HG02571 (cell line): ENCODE results near the gene DGKD.

ENCODE experiments used
- ATAC-seq: cut with Tn5 transposase; IDR thresholded peaks from one replicate; pipeline ENCODE4 v1.9.1; 2021; ENCODE audit warnings: mild to moderate bottlenecking, moderate library complexity; ENCODE audit not compliant: unreplicated experiment

DGKD gene

GRCh38 chr2:233456111-233456510 is 101.8 kb downstream of the DGKD start:
- no peak for ATAC-seq

GRCh38 chr2:233456934-233457333 is 102.6 kb downstream of the DGKD start:
- no peak for ATAC-seq

- no peak for ATAC-seq
Observed at GRCh38 chr2:233457356-233457755, 103.1 kb downstream of the DGKD start.

- ATAC-seq, result no peak
Observed at GRCh38 chr2:233458031-233458610, 103.8 kb downstream of the DGKD start.

GRCh38 chr2:233458826-233459225 is 104.5 kb downstream of the DGKD start:
- no peak for ATAC-seq

- no peak for ATAC-seq
Observed at GRCh38 chr2:233459426-233459825, 105.1 kb downstream of the DGKD start.

GRCh38 chr2:233460726-233461441 is 106.6 kb downstream of the DGKD start:
- ATAC-seq, result no peak

GRCh38 chr2:233461481-233461891 is 107.2 kb downstream of the DGKD start:
- no peak for ATAC-seq

- ATAC-seq, result no peak
Observed at GRCh38 chr2:233462202-233462785, 108.0 kb downstream of the DGKD start.

GRCh38 chr2:233462826-233463470 is 108.7 kb downstream of the DGKD start:
- ATAC-seq, result no peak

GRCh38 chr2:233463586-233463985 is 109.3 kb downstream of the DGKD start:
- ATAC-seq, result no peak

GRCh38 chr2:233464056-233464455 is 109.8 kb downstream of the DGKD start:
- ATAC-seq, result no peak

GRCh38 chr2:233464531-233465240 is 110.4 kb downstream of the DGKD start:
- no peak for ATAC-seq

GRCh38 chr2:233466991-233467603 is 112.8 kb downstream of the DGKD start:
- ATAC-seq, result no peak

- ATAC-seq, result no peak
Observed at GRCh38 chr2:233468047-233468740, 113.9 kb downstream of the DGKD start.

- ATAC-seq, result no peak
Observed at GRCh38 chr2:233468741-233469110, 114.4 kb downstream of the DGKD start.

- no peak for ATAC-seq
Observed at GRCh38 chr2:233469261-233470010, 115.1 kb downstream of the DGKD start.

GRCh38 chr2:233470011-233470687 is 115.9 kb downstream of the DGKD start:
- no peak for ATAC-seq

- no peak for ATAC-seq
Observed at GRCh38 chr2:233470839-233471238, 116.5 kb downstream of the DGKD start.
